SK-N-SH (cell line): Measurements from ENCODE around the gene GRAMD2B. TPM values are rescaled to one million over a fixed set of nuclear protein-coding genes. Genes with fewer than 3 reads are reported as not detected.

Experiments used
- CTCF ChIA-PET: fragments of 300-600, 350-600 bp; formaldehyde crosslinking; extraction: SDS; loops from one replicate; lab custom pipeline; 2021; lab: Yijun Ruan, JAX
- POLR2A ChIA-PET: fragments of 350-600 bp; sonication (Branson Sonifier 250); formaldehyde crosslinking; extraction: SDS; loops from one replicate; lab custom pipeline; 2020; ENCODE audit warnings: antibody characterized with exemption, inconsistent platforms; lab: Yijun Ruan, JAX
- DNase-seq: peaks from one replicate; pipeline ENCODE4 v3.0.0; 2012
- H2AFZ ChIP-seq: fragments of 200-600 bp; sonication (generic); 2 replicates; pipeline ENCODE4 v1.8.1; 2016; ENCODE audit warnings: antibody characterized with exemption, mild to moderate bottlenecking, low read depth
- H3F3A ChIP-seq: fragments of 200-600 bp; sonication (generic); replicated peaks from 2 replicates; pipeline ENCODE3; 2016; ENCODE audit warnings: antibody characterized with exemption, mild to moderate bottlenecking; ENCODE audit not compliant: insufficient read depth
- H3K27ac ChIP-seq, 2 experiments: fragments of 200-500 bp in 1 of 2; fragments of 200-600 bp in 1 of 2; sonication (Bioruptor generic) in 1 of 2; sonication (generic), shearing (Covaris generic) in 1 of 2; 2 replicates each; pipeline versions ENCODE4 v1.5.1 to v1.6.1; 2014 to 2016; ENCODE audit warnings: low read depth in 2 of 2, inconsistent platforms in 1 of 2, low read length in 1 of 2, mild to moderate bottlenecking in 1 of 2, mixed read lengths in 1 of 2
- H3K27me3 ChIP-seq: fragments of 200-600 bp; sonication (generic), shearing (Covaris generic); 2 replicates; pipeline ENCODE4 v1.6.1; 2016; ENCODE audit warnings: mixed run types; ENCODE audit not compliant: insufficient read depth
- H3K36me3 ChIP-seq, 2 experiments: fragments of 200-500 bp in 1 of 2; fragments of 200-600 bp in 1 of 2; sonication (Bioruptor generic) in 1 of 2; sonication (generic) in 1 of 2; replicated peaks in 1 of 2; 2 replicates each; pipeline versions ENCODE3 to v1.5.1; 2014 to 2016; ENCODE audit warnings: low read length in 1 of 2, mild to moderate bottlenecking in 1 of 2; ENCODE audit not compliant: insufficient read depth in 2 of 2, control insufficient read depth in 1 of 2
- H3K4me1 ChIP-seq, 2 experiments: fragments of 200-500 bp in 1 of 2; fragments of 200-600 bp in 1 of 2; sonication (Bioruptor generic) in 1 of 2; sonication (generic), shearing (Covaris generic) in 1 of 2; 2 replicates each; pipeline versions ENCODE4 v1.5.1 to v1.6.1; 2014 to 2016; ENCODE audit warnings: low read depth in 1 of 2, low read length in 1 of 2, mixed run types in 1 of 2; ENCODE audit not compliant: insufficient read depth in 2 of 2, control insufficient read depth in 1 of 2
- H3K4me2 ChIP-seq: fragments of 200-600 bp; sonication (generic), shearing (Covaris generic); 2 replicates; pipeline ENCODE4 v1.6.1; 2017; ENCODE audit warnings: mixed run types
- H3K4me3 ChIP-seq, 2 experiments: fragments of 200-500 bp in 1 of 2; fragments of 200-600 bp in 1 of 2; sonication (Bioruptor generic) in 1 of 2; sonication (generic), shearing (Covaris generic) in 1 of 2; 2 replicates each; pipeline versions ENCODE4 v1.5.1 to v1.8.1; 2014 to 2016; ENCODE audit warnings: low read depth in 2 of 2, inconsistent platforms in 1 of 2, low read length in 1 of 2, mild to moderate bottlenecking in 1 of 2, mixed read lengths in 1 of 2, moderate library complexity in 1 of 2
- H3K79me2 ChIP-seq: fragments of 200-600 bp; sonication (generic); 2 replicates; pipeline ENCODE4 v1.8.1; 2017; ENCODE audit warnings: mild to moderate bottlenecking; ENCODE audit not compliant: insufficient read depth
- H3K9ac ChIP-seq: fragments of 200-600 bp; sonication (generic); 2 replicates; pipeline ENCODE4 v1.6.1; 2017; ENCODE audit warnings: mixed run types
- H3K9me2 ChIP-seq: fragments of 200-600 bp; sonication (generic); 2 replicates; pipeline ENCODE4 v1.6.1; 2017; ENCODE audit warnings: mixed run types
- H3K9me3 ChIP-seq: fragments of 200-600 bp; sonication (generic); 2 replicates; pipeline ENCODE4 v1.6.1; 2017; ENCODE audit warnings: mixed run types, mild to moderate bottlenecking, moderate library complexity
- H4K20me1 ChIP-seq: fragments of 200-600 bp; sonication (generic); 2 replicates; pipeline ENCODE4 v1.6.1; 2017; ENCODE audit warnings: mild to moderate bottlenecking, mixed run types; ENCODE audit not compliant: insufficient read depth
- EP300 ChIP-seq, 2 experiments: IDR thresholded peaks; 2 replicates each; pipeline versions ENCODE4 v1.4.0 to v1.6.1; 2012; ENCODE audit warnings: borderline replicate concordance in 1 of 2, low read depth in 1 of 2, low read length in 1 of 2
- FOSL2 ChIP-seq: IDR thresholded peaks from 2 replicates; pipeline ENCODE4 v1.4.0; 2012; ENCODE audit warnings: low read depth, mild to moderate bottlenecking, moderate library complexity, borderline replicate concordance
- GABPA ChIP-seq: IDR thresholded peaks from 2 replicates; pipeline ENCODE4 v1.4.0; 2012; ENCODE audit warnings: low read depth, mild to moderate bottlenecking
- IRF3 ChIP-seq: fragments of 150-350 bp; IDR thresholded peaks from 2 replicates; pipeline ENCODE4 v1.6.1; 2016; ENCODE audit warnings: mild to moderate bottlenecking, low read depth, low read length
- JUND ChIP-seq: IDR thresholded peaks from 2 replicates; pipeline ENCODE4 v1.4.0; 2012
- MXI1 ChIP-seq: IDR thresholded peaks from 2 replicates; pipeline ENCODE4 v1.6.1; 2012; ENCODE audit warnings: mild to moderate bottlenecking, low read depth, low read length, improper control_type of control experiment
- NFIC ChIP-seq: IDR thresholded peaks from 2 replicates; pipeline ENCODE4 v1.4.0; 2012; ENCODE audit warnings: borderline replicate concordance
- RAD21 ChIP-seq: IDR thresholded peaks from 2 replicates; pipeline ENCODE4 v1.6.1; 2012; ENCODE audit warnings: mild to moderate bottlenecking, low read length
- RCOR1 ChIP-seq: fragments of 150-350 bp; IDR thresholded peaks from 2 replicates; pipeline ENCODE4 v1.6.1; 2017; ENCODE audit warnings: antibody characterized with exemption, low read length
- REST ChIP-seq: IDR thresholded peaks from 2 replicates; pipeline ENCODE4 v1.6.1; 2012; ENCODE audit warnings: mild to moderate bottlenecking, low read depth, low read length, moderate library complexity
- RXRA ChIP-seq: IDR thresholded peaks from 2 replicates; pipeline ENCODE4 v1.4.0; 2012; ENCODE audit warnings: low read depth, mild to moderate bottlenecking, borderline replicate concordance
- SIN3A ChIP-seq: IDR thresholded peaks from 2 replicates; pipeline ENCODE4 v1.6.1; 2012; ENCODE audit warnings: low read depth, mild to moderate bottlenecking, low read length, moderate library complexity, borderline replicate concordance
- TEAD4 ChIP-seq: IDR thresholded peaks from 2 replicates; pipeline ENCODE4 v1.4.0; 2012; ENCODE audit warnings: mild to moderate bottlenecking, borderline replicate concordance; ENCODE audit not compliant: insufficient read depth
- WGBS: methylation state at CpG from one replicate; pipeline ENCODE4 v1.1.6; 2017; ENCODE audit warnings: low lambda C conversion rate; 5-methylcytosine and 5-hydroxymethylcytosine counted together
- polyA plus RNA-seq, 3 experiments: library from polyadenylated mRNA; depleted of rRNA; stranded (reverse); fragments of >200 nt; gene quantifications; 2 replicates each; pipeline ENCODE4 v1.2.3, GENCODE V29; 2012

Gene GRAMD2B
- polyA plus RNA-seq, 1 of the 3 experiments (the other 2 are of a cell fraction) = 16.0 TPM

GRCh38 chr5:126534553-126534952, 111.3 kb downstream of the GRAMD2B start (continued):
- TF ChIP-seq IRF3 (no peak), JUND (no peak), SIN3A (no peak), RXRA (no peak), NFIC (no peak), MXI1 (no peak), REST (no peak), FOSL2 (no peak), RAD21 (no peak)

- Histone ChIP-seq H3K79me2 (no peaks in the 10 kb centered on the region), H3K9ac (no peak overlapping the region), H3K36me3 (no peaks in the 10 kb centered on the region), H3K27ac (no peak overlapping the region), H3K9me2 (no peaks in the 10 kb centered on the region), H3K27me3 (no peaks in the 10 kb centered on the region), H3F3A (peaks cover 5% of the 10 kb centered on the region), H2AFZ (no peak overlapping the region), H4K20me1 (no peaks in the 10 kb centered on the region), H3K9me3 (no peaks in the 10 kb centered on the region), H3K4me2 (no peak overlapping the region), H3K4me1 (peaks cover 0 to 4% of the 10 kb centered on the region in 2 experiments; a peak in 1 of 4 replicates), H3K4me3 (no peak overlapping the region)
- no peak for DNase-seq
- TF ChIP-seq RCOR1 (no peak), SIN3A (no peak), GABPA (no peak), MXI1 (no peak), IRF3 (no peak), EP300 (IDR thresholded peaks at IDR 0.05; ENCODE audit: borderline replicate concordance in 1 of 2, low read depth in 1 of 2, low read length in 1 of 2) (no peak), JUND (no peak), TEAD4 (no peak)
- POLR2A ChIA-PET = interaction anchor here (0.6 kb wide), 1 partner anchor 1787 kb away, joined by 4 read pairs; no protein-coding TSS in a partner anchor
- CTCF ChIA-PET = interaction anchor here (1.1 kb wide), 1 partner anchor 181 kb away, joined by 3 read pairs; no protein-coding TSS in a partner anchor
- WGBS = 92% methylated on average over 4 of the region's 4 CpGs
These were observed 112.8 kb downstream of the GRAMD2B start for GRCh38 chr5:126535856-126536545.
